LHCN-M2 (cell line): Measurements from ENCODE around the gene UTP18. TPM values are rescaled to one million over a fixed set of nuclear protein-coding genes. Genes with fewer than 3 reads are reported as not detected.
"Not testable (repeated sequence)": the region's sequence is repeated elsewhere in the genome, so short reads cannot be mapped to it uniquely, and the experiment has no call there.

Experiments
- DNase-seq: peaks from one replicate; pipeline ENCODE4 v3.0.0-alpha.2; 2012; ENCODE audit warnings: low read depth
- total RNA-seq: library from RNA; depleted of rRNA; stranded (reverse); fragments of >200 nt; gene quantifications from 2 replicates; pipeline ENCODE4 v1.2.3, GENCODE V29; 2014; rRNA removed

Gene UTP18
- total RNA-seq, 1 experiment from 2014 or later, result 65.1 TPM

- not testable (repeated sequence) for DNase-seq
Observed at GRCh38 chr17:51330861-51331503, 70.6 kb downstream of the UTP18 start.

GRCh38 chr17:51335006-51335590 lies 74.8 kb downstream of the UTP18 start:
- no peak for DNase-seq

GRCh38 chr17:51335883-51336822 lies 75.8 kb downstream of the UTP18 start:
- no peak for DNase-seq

- DNase-seq, result no peak
Observed at GRCh38 chr17:51341457-51341856, 81.1 kb downstream of the UTP18 start.

- DNase-seq, result no peak
Observed at GRCh38 chr17:51342257-51342656, 81.9 kb downstream of the UTP18 start.

GRCh38 chr17:51344532-51344931 lies 84.2 kb downstream of the UTP18 start:
- DNase-seq, result no peak

- DNase-seq, result no peak
Observed at GRCh38 chr17:51346218-51346982, 86.1 kb downstream of the UTP18 start.

Other genes starting within 250 kb of the UTP18 start
- gene SPAG9, start 139.7 kb upstream of the UTP18 start, total RNA-seq, result 83.7 and 89.6 TPM in 2 replicates
- gene NME1, start 107.0 kb upstream of the UTP18 start, total RNA-seq, result 234 and 259 TPM in 2 replicates
- 683 and 689 TPM in 2 replicates for gene NME2, start 94.1 kb upstream of the UTP18 start, total RNA-seq
- 3.5 and 5.9 TPM in 2 replicates for gene MBTD1, start 497 bp upstream of the UTP18 start, total RNA-seq